GM13976 (cell line): ENCODE results near the gene SPSB4.

Source experiments
- DNase-seq: peaks from one replicate; pipeline ENCODE4 v3.0.0; 2012; ENCODE audit warnings: low spot score
- in situ Hi-C: fragments of 300-500 bp; cut with MboI; formaldehyde crosslinking; loops from one replicate; pipeline ENCODE4 v1.12.0; 2022; ENCODE audit warnings: low sequenced_read_pairs, mixed read lengths, inconsistent platforms; ENCODE audit not compliant: unreplicated experiment
- TF ChIP-seq, protein P1 (sequence below): IDR thresholded peaks from 2 replicates; pipeline ENCODE4 v1.5.1; 2012; ENCODE audit warnings: borderline replicate concordance, mild to moderate bottlenecking; ENCODE audit not compliant: insufficient read depth; ENCODE audit errors: extremely low read depth, missing control alignments, control extremely low read depth

Gene SPSB4

DNA sequence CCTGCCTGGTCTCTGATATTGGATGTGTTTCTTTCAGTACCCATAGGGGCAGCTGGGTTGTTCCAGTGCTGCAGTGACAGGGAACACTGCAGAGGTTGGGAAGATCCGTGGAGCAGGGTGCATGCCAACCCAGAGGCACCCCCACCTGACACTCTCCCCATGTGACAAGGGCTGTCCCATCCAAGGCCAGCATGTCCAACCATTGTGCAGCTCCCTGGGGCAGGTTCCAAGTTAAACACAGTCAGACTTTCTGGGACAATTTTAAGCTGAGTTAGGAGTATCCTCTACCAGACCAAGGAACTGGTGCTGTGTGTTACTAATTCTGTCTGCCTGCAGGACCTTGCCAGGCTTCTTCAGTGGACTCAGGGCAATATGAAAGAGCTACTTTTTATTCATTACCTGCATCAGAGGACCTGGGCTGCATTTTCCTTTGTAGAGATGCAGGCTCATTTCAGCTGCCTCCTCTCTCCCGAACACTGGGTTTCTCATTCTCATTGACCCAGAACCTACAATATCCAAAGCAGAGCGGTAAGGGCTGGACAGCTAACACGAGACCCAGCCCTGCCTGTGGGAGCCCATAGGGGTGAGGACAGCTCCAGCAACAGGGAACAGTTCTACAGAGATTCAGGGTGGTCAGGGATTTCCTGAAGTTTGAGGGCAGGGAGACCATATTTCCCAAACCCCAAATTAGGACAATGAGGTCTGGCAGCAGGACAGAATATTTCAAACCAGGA lies 72.7 kb downstream of the SPSB4 start:
- in situ Hi-C loops: loop anchor here (25.0 kb wide), 1 partner anchor 212 kb away; no protein-coding TSS in a partner anchor
- TF ChIP-seq, protein P1, sequence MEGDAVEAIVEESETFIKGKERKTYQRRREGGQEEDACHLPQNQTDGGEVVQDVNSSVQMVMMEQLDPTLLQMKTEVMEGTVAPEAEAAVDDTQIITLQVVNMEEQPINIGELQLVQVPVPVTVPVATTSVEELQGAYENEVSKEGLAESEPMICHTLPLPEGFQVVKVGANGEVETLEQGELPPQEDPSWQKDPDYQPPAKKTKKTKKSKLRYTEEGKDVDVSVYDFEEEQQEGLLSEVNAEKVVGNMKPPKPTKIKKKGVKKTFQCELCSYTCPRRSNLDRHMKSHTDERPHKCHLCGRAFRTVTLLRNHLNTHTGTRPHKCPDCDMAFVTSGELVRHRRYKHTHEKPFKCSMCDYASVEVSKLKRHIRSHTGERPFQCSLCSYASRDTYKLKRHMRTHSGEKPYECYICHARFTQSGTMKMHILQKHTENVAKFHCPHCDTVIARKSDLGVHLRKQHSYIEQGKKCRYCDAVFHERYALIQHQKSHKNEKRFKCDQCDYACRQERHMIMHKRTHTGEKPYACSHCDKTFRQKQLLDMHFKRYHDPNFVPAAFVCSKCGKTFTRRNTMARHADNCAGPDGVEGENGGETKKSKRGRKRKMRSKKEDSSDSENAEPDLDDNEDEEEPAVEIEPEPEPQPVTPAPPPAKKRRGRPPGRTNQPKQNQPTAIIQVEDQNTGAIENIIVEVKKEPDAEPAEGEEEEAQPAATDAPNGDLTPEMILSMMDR: no peak
- DNase-seq: no peak

DNA sequence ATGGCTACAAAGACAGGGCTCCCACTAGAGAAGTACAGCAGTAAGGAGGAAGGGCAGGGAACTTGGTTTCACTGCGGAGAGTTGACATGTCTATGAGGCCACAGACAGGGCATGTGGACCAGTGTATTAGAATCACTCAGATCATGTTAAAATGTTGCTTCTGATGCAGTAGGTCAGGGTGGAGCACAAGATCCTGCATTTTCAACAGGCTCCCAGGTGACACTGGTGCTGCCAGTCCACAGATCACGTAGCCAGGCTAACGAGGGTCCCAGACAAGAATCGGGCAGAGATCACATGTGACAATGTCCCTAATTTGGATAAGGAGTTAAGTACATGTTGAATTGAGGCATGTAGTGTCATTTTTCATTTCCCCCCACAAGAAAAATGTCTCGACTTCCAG lies 73.6 kb downstream of the SPSB4 start:
- no peak for DNase-seq
- in situ Hi-C loops: loop anchor here (25.0 kb wide), 1 partner anchor 212 kb away; no protein-coding TSS in a partner anchor
- TF ChIP-seq, protein P1: no peak

DNA sequence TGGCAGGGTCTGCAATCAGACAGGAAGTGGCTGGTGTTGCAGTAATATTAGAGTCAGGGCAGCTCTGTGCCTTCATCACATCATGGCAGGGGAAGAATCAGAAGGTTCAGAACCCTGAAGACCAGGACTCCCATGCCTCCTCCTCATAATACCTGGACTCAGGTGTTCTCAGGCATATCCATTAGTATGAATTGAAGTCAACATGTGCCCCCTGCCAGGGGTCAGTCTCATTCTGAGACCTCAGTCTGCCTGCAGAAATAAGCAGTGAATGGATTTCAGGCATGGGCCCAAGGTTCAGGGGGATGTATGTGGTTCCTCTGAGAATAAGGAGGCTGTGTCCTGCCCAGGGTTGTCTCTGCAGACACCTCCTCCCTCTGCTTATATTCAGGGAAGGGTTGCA lies 74.2 kb downstream of the SPSB4 start:
- TF ChIP-seq, protein P1: no peak
- DNase-seq: no peak
- in situ Hi-C loops: no loop called here

DNA sequence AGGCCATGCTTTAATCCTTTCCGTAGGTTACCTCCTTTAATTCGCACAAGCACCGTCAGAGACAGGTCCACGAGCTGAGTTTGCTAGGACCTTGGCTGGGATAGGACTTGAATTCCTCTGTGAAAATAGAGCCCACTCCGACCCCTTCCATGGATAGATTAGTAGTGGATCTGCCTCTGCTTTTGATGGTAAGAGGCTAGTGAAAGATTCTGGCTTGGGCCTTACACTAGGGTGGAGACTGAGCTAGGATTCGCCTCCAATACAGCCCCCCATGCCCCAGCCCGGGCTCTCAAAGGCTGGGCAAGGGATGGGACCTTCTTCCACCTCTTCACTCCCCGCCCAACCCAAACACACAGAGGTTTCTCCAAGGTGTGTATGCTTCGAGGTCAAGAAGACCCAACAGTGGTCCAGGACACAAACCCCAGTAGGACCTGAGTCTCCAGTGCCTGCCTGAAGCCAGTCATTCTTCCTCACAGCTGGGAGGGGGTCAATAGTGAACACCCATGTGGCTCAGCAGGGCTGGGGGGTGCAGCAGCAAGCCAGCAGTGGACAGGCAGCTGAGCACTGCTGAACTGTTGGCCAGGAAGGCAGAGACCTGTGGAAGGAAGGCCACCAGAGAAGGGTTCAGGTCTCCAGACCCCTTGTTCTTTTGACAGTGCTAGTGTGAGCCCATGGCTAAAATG lies 75.7 kb downstream of the SPSB4 start:
- no peak for DNase-seq
- TF ChIP-seq, protein P1: no peak
- in situ Hi-C loops: no loop called here

DNA sequence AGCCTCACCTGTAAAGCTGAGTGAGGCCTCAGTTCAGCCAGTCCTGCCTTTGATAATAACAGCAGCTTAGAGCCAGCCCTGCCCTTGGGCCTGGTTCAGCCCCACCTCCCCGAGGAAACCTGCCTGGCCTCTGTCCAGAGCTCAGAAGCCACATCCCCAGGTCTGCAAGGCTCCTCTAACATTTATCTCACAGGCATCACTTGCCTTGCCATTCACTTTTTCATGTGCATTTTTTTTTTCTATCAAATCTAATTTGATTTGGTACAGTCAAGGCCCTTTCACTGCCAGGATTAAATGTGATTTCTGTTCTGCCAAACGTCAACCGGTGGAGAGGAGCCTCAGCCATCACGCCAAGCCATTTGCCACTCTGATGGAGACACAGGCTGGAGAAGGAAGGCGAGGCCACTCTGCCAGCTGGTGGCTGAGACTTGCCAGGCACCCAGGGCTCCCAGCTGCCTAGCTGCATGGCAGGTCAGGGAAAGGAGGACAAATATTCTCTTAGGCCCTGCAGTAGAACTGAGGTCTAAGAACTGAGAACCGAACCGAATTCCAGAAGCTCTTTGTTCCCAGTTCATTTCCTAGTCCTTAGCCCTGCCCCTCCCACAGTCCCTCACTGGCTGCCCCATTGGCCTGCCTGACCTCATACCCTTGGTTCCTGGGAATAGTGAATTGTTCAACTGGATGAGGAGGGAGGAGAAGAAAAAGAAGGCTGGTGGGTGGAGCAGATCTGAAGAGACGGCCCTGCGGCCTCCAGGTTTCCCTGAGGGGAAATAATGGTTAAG lies 76.4 kb downstream of the SPSB4 start:
- no peak for DNase-seq
- in situ Hi-C loops: no loop called here
- TF ChIP-seq, protein P1: no peak

DNA sequence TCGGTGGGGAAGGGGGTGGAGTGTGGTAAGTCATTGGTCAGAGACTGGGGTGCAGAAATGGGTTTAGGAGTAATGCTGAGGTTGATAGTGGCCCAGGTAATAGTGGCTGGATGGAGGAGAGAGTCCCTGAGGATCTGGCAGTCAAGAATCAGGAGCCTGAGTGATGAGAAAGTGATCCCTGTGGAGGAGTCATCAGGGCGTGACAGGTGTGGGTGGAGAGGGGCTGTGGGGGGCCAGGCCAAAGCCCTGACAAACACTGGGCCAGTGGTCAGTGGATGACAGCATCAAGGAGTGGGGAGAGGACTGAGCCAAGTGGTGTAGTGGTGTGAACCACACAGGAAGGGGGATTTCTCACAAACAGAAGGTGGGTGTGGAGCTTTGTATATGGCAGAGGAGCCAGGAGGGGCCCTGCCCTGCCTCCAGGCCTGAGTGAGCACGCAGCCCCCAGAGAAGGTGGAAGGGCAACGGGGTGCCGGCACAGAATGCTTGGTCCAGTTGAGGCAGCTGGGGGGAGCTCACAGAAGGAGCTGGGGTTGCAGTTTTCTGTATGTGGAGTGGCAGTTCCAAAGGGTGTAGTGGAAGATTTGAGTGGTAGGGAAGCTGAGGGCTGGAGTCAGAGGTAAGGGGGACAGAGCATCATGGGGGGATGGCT lies 77.1 kb downstream of the SPSB4 start:
- in situ Hi-C loops: no loop called here
- TF ChIP-seq, protein P1: no peak
- no peak for DNase-seq
